ENCODE results near the gene CTNNA2. TPM values are rescaled to one million over a fixed set of nuclear protein-coding genes. Genes with fewer than 3 reads are reported as not detected.

The CTNNA2 gene
- total and polyA plus RNA-seq, 5 donors: 0.08 to 0.42 (median 0.11) TPM; not detected in 1

DNA sequence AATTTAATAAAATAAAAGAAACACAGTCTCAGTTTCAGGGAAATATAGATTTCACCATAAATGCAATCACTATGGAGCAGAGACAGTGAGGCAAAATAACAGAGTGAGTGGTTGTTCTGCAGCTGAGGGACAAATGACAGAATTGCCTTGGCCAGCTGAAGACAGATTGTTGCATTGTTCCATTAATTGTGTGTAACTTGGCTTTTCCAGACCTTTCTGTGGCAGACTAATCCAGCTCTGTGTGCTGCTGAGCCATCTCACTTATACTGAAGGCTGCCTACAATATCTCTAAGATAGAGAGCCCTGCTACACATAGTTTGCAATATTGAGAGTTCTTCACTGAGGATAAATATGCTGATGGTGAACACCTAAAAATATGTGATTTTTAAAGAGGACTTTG lies 780.2 kb downstream of the CTNNA2 start:
- ATAC-seq: no peak
- H3K27me3 ChIP-seq (ENCODE audit: control insufficient read depth, insufficient read depth): no peaks in the 10 kb centered on the region
- H3K4me1 ChIP-seq (ENCODE audit: control insufficient read depth, insufficient read depth, low read length): no peaks in the 10 kb centered on the region
- intact Hi-C loops (cut with DNase I): no loop called here
- no peak overlapping the region for H3K27ac ChIP-seq (ENCODE audit: low read length)
- no peak for DNase-seq
- H3K9me3 ChIP-seq (ENCODE audit: control insufficient read depth, low read length): no peaks in the 10 kb centered on the region
- no peak overlapping the region for H3K4me3 ChIP-seq (ENCODE audit: low read length)

DNA sequence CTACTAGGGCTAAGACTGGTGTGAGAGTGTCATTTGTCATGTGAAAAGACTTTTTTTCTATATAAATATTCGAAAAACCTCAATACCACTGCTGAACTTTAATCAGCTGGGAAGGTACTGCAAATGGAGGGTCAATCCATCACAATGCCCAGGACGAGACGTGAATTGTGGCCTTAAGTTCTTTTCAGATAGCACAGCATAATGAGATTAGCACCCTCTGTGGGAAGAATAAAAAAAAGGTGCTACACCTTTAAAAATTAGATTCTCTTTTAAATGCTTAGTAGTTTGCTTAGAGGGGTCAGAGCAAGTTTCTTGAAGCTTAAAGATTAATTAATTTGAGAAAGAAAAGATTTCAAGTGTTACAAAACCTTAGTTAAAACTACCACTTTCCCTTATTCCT lies 786.1 kb downstream of the CTNNA2 start:
- Histone ChIP-seq H3K4me1 (ENCODE audit: control insufficient read depth, insufficient read depth, low read length) (no peaks in the 10 kb centered on the region), H3K4me3 (ENCODE audit: low read length) (no peak overlapping the region), H3K9me3 (ENCODE audit: control insufficient read depth, low read length) (no peaks in the 10 kb centered on the region), H3K27ac (ENCODE audit: low read length) (no peak overlapping the region), H3K27me3 (ENCODE audit: control insufficient read depth, insufficient read depth) (peaks cover 2% of the 10 kb centered on the region)
- DNase-seq (no peak), ATAC-seq (no peak)
- 52% methylated on average over 3 of the region's 3 CpGs for WGBS
- intact Hi-C loops (cut with DNase I): no loop called here

DNA sequence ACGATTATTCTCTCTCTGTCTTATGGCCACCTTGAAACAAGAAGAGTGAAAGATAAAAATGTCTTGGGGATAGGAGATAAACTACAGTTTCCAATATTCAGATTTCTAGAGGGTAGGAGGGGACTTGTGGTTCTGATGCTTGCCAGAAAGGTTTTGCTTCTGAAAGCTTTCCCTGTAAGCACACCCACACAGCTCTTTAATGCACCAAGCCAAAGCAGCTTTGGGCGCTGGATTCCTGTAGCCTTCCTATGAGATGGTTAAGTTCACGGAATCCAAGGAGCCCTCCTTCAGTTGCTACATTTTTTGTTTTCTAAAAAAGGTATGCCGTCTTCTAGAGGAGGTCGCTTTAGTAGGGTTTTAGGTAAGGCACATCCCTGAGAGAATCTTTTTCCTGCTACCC lies 786.8 kb downstream of the CTNNA2 start:
- Histone ChIP-seq H3K4me1 (ENCODE audit: control insufficient read depth, insufficient read depth, low read length) (no peaks in the 10 kb centered on the region), H3K27me3 (ENCODE audit: control insufficient read depth, insufficient read depth) (peaks cover 2% of the 10 kb centered on the region), H3K4me3 (ENCODE audit: low read length) (no peak overlapping the region), H3K9me3 (ENCODE audit: control insufficient read depth, low read length) (no peaks in the 10 kb centered on the region), H3K27ac (ENCODE audit: low read length) (no peak overlapping the region)
- intact Hi-C loops (cut with DNase I): no loop called here
- 52% methylated on average over 5 of the region's 5 CpGs for WGBS
- ATAC-seq (no peak), DNase-seq (no peak)

DNA sequence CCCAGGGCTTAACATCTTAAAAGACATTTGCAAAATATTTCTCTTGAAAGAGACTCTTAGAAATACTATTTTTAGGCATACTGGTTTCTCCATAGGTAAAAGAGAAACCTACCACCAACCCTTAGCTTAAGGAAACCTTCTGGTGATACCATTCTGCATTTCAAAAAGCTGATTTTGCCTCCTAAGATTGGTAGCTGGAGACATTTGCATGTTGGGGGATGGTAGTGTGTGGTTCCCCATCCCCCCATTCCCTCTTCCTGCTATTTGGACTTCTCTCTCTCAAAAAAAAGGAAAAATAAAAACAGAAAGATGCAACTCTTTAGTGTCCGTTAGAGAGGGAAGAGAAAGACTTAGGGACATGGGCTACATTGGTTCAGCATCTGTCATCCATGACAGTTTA lies 787.5 kb downstream of the CTNNA2 start:
- no peaks in the 10 kb centered on the region for H3K4me1 ChIP-seq (ENCODE audit: control insufficient read depth, insufficient read depth, low read length)
- H3K27ac ChIP-seq (ENCODE audit: low read length): no peak overlapping the region
- ATAC-seq: no peak
- WGBS: 69% methylated on average over 1 of the region's 1 CpG
- DNase-seq: no peak
- H3K4me3 ChIP-seq (ENCODE audit: low read length): no peak overlapping the region
- no peaks in the 10 kb centered on the region for H3K9me3 ChIP-seq (ENCODE audit: control insufficient read depth, low read length)
- intact Hi-C loops (cut with DNase I): no loop called here
- peaks cover 2% of the 10 kb centered on the region for H3K27me3 ChIP-seq (ENCODE audit: control insufficient read depth, insufficient read depth)

DNA sequence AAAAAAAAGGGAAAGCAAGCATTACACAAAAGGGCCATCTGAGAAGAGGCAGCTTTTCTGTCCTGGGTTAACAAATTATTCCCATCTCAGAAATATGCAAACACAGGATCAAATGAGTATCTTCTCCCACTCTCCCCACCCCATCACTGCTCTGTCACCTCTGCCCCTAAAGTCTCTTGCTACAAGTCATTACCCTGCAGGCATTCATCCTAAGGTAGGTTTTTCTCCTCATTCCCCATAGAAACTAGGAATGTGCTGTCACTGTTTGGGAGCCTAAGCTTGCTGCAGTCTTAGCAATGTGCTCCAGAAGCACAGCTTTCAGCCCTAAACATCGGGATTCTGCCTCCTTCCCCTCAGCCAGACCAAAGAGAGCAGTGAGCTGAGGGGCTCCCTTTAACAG lies 788.1 kb downstream of the CTNNA2 start:
- intact Hi-C loops (cut with DNase I): no loop called here
- WGBS: 33% methylated on average over 1 of the region's 1 CpG
- DNase-seq: no peak
- H3K27ac ChIP-seq (ENCODE audit: low read length): no peak overlapping the region
- no peaks in the 10 kb centered on the region for H3K9me3 ChIP-seq (ENCODE audit: control insufficient read depth, low read length)
- H3K4me1 ChIP-seq (ENCODE audit: control insufficient read depth, insufficient read depth, low read length): no peaks in the 10 kb centered on the region
- H3K4me3 ChIP-seq (ENCODE audit: low read length): no peak overlapping the region
- peaks cover 2% of the 10 kb centered on the region for H3K27me3 ChIP-seq (ENCODE audit: control insufficient read depth, insufficient read depth)
- ATAC-seq: no peak

DNA sequence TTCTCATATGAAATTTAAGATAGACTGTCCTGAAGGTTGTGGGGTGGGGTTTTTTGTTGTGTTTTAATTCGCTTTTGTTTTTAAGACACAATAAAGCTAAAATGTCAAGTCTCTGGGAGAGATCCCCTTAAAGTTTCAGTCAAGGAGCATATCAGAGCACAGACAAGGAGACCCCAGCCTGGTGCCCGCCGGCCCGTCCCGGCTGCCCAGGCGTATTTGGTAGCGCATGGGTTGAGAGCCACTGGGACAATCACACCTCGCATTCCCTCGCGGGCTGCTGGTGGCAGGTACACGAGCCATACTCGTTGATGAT lies 789.1 kb downstream of the CTNNA2 start:
- WGBS: 40% methylated on average over 12 of the region's 12 CpGs
- no peaks in the 10 kb centered on the region for H3K4me1 ChIP-seq (ENCODE audit: control insufficient read depth, insufficient read depth, low read length)
- peaks cover 2% of the 10 kb centered on the region for H3K27me3 ChIP-seq (ENCODE audit: control insufficient read depth, insufficient read depth)
- H3K4me3 ChIP-seq (ENCODE audit: low read length): no peak overlapping the region
- DNase-seq (peak in 1 of 3 donors; percentile 42), ATAC-seq (no peak)
- no peak overlapping the region for H3K27ac ChIP-seq (ENCODE audit: low read length)
- no peaks in the 10 kb centered on the region for H3K9me3 ChIP-seq (ENCODE audit: control insufficient read depth, low read length)
- intact Hi-C loops (cut with DNase I): no loop called here

DNA sequence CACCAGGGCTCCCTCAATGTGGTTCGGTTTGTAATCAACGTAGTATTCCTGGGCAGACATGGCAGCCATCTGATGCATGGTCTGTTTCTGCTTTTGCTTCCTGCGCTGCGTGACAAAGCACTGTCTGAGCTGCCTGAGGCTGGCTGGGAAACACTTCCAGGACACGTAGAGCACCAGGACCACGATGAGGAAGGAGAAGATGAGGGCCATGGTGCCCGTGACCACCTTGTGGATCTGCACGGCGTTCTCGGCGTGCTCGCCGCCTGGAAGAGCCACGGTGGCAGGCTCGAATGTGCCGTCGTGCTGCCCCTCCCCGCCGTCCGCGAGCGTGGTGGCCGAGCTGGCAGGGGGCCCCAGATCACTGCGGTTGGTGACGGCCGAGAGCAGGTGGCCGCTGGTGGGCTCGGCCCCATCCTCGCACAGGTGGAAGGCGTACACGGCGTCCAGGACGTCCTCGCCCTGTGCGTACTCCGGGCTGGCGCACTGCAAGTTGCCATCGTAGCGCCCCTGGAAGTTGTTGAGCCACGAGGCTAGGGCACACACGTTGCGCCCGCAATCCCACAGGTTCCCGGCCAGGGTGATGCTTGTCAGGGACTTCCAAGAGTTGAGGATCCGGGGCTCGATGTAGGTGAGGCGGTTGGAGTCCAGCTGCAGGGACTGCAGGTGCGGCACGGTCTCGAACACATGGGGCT lies 789.6 kb downstream of the CTNNA2 start:
- Histone ChIP-seq H3K27ac (ENCODE audit: low read length) (no peak overlapping the region), H3K27me3 (ENCODE audit: control insufficient read depth, insufficient read depth) (peaks cover 2% of the 10 kb centered on the region), H3K4me1 (ENCODE audit: control insufficient read depth, insufficient read depth, low read length) (no peaks in the 10 kb centered on the region), H3K9me3 (ENCODE audit: control insufficient read depth, low read length) (no peaks in the 10 kb centered on the region), H3K4me3 (ENCODE audit: low read length) (no peak overlapping the region)
- ATAC-seq (peak in 1 of 2 donors; percentile 20), DNase-seq (peak in 1 of 3 donors; percentile 31)
- WGBS: 9% methylated on average over 50 of the region's 50 CpGs
- intact Hi-C loops (cut with DNase I): no loop called here

DNA sequence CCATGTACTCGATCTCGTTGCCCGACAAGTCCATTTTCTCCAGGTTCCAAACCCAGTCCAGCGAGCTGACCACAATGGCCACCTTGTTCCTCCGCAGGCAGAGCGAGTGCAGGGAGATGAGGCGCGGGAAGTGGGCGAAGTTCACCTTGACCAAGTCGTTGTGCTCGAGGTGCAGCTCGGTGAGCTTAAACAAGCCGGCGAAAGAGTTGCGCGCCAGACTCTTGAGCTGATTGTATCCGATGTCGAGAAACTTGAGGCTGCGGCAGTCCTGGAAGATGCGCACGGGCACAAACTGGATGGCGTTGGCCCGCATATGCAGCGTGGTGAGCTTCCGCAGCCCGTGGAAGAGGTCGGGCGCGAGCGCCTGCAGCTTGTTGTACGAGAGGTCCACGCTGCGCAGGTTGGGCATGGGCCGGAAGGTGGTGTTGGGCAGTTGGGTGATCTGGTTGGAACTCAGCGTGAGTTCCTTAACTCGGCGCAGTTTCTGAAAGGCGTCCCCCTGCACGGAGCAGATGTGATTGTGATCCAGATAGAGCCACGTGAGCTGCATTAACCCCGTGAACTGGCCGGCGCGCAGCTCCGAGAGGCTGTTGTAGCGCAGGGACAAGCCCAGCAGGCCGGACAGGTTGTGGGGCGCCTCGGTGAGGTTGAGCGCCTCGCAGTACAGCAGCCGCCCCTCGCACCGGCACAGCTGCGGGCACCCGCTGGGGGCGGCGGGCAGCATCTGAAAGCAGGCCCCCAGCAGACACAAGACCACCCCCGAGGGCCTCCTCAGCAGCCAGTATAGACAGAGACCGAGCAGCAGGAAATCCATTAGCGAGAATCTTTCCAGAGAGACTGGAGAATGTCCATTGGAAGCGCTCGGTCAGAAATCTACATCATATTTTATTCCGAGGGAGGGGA lies 790.4 kb downstream of the CTNNA2 start:
- intact Hi-C loops (cut with DNase I): no loop called here
- ATAC-seq (peak; percentile 22 to 51), DNase-seq (peak in 2 of 3 donors; percentile 43 to 47)
- H3K9me3 ChIP-seq (ENCODE audit: control insufficient read depth, low read length): no peaks in the 10 kb centered on the region
- peaks cover 2% of the 10 kb centered on the region for H3K27me3 ChIP-seq (ENCODE audit: control insufficient read depth, insufficient read depth)
- H3K4me1 ChIP-seq (ENCODE audit: control insufficient read depth, insufficient read depth, low read length): no peaks in the 10 kb centered on the region
- WGBS: 2% methylated on average over 64 of the region's 64 CpGs
- no peak overlapping the region for H3K27ac ChIP-seq (ENCODE audit: low read length)
- H3K4me3 ChIP-seq (ENCODE audit: low read length): peak overlapping the region; percentile 12

DNA sequence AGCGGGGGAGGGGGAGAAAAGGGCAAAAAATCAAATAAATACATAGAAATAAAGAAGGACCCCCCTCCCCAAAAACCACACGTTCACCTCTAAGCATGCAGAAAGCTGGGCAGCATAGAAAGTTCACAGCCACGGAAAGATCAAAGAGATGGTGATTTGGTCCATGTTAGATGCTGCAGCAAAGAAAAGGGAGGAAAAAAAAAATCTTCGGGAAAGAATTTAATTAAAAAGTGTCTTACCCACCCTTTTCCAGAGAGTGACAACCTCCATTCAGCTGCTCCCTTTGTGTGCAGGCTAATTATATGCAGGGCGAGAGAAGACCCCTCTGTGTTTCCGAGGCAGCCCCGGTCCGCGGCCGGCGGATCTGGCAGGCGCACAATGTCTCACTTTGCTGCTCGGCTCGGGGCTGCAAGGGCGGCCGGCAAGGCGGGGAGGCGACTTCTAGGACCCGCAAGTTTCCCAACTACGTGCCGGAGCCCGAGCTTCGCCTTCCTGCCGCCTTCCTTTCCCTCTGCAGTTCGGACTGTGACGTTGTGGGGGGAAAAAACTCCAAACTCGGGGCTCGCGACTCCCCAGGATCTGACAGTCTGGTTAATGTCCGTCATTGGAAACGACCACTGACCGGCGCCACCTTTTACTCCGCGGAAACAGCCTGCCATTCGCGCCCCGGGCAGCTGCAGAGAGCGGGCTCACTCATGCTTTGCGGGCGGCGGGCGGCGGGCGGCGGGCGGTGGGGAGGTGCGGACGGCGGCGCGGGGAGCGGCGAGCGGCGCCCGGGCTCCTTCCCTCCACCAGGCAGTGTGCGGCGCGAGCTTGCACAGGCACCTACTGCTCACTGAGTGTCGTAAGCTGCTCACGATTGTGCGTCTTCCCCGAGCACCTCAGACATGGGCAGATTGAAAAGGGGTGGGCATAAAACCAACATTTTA lies 791.3 kb downstream of the CTNNA2 start, which contains the start of gene LRRTM1:
LRRTM1 (minus strand) TSS at position 844 of the 929 bp plus-strand sequence. CDS start 933 bp downstream, outside the sequence.
- no peaks in the 10 kb centered on the region for H3K4me1 ChIP-seq (ENCODE audit: control insufficient read depth, insufficient read depth, low read length)
- no peaks in the 10 kb centered on the region for H3K9me3 ChIP-seq (ENCODE audit: control insufficient read depth, low read length)
- intact Hi-C loops (cut with DNase I): no loop called here
- H3K27me3 ChIP-seq (ENCODE audit: control insufficient read depth, insufficient read depth): peaks cover 2% of the 10 kb centered on the region
- H3K27ac ChIP-seq (ENCODE audit: low read length): no peak within 1 kb of the TSS
- H3K4me3 ChIP-seq (ENCODE audit: low read length): peak within 1 kb of the TSS; percentile 80
- WGBS: under 1% methylated on average over 64 of the region's 64 CpGs
- ATAC-seq: peak; percentile 43 to 52
- peak in 2 of 3 donors; percentile 49 to 50 for DNase-seq

DNA sequence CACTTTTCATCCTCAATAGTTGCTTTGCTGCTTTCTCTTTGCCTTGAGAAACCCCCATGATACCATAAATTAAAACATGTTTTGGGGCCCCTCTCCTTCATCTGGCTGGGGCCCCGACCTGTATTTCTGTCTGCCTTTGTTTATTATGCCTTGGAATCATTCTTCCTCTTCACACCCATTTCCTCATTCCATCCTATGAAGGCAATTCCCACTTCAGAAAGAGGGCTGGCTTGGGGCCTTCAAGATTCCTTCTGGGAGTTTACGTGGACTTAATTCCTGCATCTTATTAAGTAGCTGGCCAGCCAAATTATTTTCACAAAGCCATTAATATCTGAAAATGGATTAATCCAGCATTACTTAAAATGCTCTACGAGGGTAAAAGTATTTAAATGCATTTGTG lies 798.5 kb downstream of the CTNNA2 start:
- H3K9me3 ChIP-seq (ENCODE audit: control insufficient read depth, low read length): no peaks in the 10 kb centered on the region
- intact Hi-C loops (cut with DNase I): no loop called here
- DNase-seq (no peak), ATAC-seq (no peak)
- WGBS: 40% methylated on average over 3 of the region's 3 CpGs
- H3K27ac ChIP-seq (ENCODE audit: low read length): no peak overlapping the region
- peaks cover 2% of the 10 kb centered on the region for H3K27me3 ChIP-seq (ENCODE audit: control insufficient read depth, insufficient read depth)
- H3K4me3 ChIP-seq (ENCODE audit: low read length): no peak overlapping the region
- H3K4me1 ChIP-seq (ENCODE audit: control insufficient read depth, insufficient read depth, low read length): no peaks in the 10 kb centered on the region
